NCI-H2029 treated with DMSO at 0.1 percent for 48 hours (cell line): ENCODE results near the gene PRRC2B.

Experiments used
- DNase-seq: peaks from one replicate; lab custom pipeline; 2025; lab: John Stamatoyannopoulos, UW

PRRC2B gene

DNA sequence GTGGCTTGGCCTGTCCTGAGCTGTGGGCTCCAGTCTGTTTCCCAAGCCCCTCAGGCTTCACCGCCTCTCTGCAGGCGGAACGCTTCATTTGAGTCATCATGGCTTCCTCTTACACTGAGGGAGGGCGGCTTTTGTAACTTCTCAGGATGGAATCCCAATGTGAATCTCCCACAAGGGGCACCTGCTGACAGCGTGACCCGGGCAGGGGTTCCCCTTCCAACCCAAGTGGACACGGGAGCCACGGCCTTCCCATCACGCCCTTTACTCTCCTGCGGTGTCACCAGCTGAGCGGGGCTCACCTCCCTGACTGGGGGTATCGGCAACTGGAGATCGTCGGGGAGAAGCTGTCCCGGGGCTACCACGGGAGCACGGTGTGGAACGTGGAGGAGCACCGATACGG lies 124.7 kb downstream of the PRRC2B start:
- no peak for DNase-seq

DNA sequence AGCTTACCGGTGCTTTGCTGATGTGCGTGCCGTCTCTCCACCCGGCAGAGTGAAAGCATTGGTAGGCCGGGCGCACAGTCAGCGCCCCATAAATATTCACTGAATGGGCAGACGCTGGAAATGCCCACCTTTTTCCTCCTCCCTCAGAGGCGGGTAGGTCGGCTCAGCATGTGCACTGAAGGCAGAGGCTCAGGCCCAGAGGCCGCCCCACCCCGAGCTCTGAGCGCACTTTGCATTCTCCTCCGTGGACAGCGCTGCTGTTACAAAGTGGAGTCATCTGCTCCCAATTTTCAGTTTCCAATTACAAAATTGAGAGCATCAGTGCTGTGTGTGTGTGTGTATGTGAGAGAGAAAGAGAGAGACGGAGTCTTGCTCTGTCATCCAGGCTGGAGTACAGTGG lies 126.6 kb downstream of the PRRC2B start:
- no peak for DNase-seq

DNA sequence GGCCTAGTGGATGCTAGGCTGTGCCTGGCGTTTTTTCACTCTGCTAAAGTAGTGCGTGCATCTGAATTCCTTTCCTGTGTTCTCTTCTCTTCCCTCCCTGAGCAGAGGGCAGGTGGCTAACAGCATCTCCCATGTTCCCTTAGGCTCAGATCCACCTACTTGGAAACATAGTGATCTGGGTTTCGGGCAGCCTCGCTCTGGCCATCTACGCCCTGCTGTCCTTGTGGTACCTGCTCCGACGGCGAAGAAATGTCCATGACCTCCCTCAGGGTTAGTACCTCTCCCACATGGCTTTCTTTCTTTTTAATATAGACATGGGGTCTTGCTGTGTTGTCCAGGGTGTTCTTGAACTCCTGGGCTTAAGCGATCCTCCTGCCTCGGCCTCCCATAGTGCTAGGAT lies 127.3 kb downstream of the PRRC2B start:
- no peak for DNase-seq

DNA sequence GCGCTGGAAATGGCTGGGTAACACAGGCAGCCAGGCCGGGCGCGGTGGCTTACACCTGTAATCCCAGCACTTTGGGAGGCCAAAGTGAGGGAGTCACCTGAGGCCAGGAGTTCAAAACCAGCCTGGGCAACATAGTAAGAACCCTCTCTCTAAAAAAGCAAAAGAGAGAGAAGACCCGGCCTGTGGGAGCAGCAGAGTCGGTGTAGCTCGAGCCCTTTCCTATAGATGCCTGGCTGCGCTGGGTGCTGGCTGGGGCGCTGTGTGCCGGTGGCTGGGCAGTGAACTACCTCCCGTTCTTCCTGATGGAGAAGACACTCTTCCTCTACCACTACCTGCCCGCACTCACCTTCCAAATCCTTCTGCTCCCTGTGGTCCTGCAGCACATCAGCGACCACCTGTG lies 127.9 kb downstream of the PRRC2B start:
- DNase-seq = no peak

DNA sequence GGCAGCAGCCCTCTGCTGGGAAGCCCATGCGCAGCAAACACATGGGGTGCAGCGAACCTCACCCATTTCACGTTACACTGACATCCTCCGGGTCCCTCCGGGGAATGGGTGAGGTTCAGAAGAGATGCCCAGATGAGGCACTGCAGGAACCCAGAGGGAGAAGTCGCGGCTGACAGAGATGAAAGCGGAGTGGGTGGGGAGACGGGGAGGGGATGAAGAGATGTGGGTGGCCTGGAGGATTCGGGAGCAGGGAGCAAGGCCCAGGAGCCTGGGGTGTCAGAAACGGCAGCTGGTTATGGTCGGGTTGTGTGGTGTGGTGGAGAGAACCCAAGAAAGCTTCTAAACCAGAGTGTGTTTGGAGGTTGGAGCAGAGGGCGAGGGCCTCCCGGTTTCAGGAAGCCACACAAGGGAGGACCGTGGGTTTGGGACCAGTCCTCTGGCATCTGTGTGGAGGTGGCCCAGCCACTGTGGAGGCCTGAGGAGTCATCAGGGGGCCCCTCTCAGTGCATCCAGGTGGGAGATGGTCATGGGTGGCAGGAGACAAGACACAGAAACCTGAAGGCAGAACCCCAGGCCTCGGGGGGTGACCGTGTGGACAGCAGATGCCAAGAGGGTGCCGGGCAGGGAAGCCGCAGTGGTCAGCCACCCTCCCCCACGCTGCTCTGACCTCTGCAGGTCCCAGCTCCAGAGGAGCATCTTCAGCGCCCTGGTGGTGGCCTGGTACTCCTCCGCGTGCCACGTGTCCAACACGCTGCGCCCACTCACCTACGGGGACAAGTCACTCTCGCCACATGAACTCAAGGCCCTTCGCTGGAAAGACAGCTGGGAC lies 128.6 kb downstream of the PRRC2B start:
- no peak for DNase-seq

DNA sequence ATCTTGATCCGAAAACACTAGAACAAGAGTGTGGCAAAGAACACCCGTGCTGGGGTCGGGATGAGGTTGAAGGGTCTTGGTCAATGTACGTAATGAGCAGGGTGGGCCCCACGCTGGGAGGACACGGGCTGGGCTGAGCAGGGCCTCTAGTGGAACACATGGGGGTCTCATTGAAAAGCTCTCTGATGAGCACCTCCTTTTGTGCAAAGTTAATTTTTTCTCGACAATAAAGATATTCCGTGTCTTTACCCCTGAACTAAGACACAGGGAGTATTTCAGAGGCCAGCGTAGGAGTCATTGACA lies 129.2 kb downstream of the PRRC2B start:
- DNase-seq = no peak

DNA sequence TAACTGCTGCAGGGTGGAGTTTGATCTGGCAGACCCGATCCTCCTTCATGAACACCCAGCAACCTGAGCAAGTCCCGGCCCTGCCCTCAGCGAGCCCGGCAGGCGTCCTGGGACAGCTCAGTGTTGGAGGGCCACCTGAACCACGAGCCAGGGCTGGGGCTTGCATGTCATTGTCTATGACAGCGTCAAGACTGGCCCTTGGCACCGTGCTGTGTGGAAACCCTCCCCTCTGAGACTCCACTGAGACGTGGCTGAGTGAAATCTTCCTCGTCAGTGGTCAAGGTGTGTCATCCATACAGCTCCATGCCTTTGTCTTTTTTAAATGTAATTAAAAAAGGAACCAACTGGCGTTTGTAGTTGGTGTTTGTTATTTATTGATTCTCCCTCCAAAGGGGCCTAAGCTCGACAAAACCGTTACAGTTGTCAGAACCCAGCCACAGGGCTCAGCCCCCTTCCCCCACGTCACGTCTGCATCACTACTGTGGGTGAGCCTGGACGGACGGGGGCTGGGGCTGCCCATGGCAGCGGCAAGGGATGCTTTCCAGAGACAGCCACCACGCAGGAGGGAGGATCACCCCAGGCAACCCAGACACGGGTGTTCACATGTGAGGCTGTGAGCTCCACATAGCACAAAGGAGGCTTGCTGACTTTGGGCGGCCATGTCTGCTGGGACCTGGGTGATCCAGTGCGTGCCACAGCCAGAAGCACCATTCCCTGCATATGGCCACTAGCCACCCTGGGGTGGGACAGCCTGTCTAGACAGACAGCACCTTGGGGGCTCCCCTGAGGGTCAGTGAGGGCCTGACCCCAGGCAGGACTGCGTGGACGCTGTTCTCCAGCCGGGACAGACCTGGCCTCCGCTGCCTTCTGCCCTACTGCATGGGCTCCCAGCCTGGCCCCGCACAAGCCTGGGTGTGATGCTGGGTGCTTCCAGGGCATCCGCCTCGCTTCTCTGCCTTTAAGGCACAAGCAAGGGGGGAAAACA lies 129.9 kb downstream of the PRRC2B start:
- no peak for DNase-seq

DNA sequence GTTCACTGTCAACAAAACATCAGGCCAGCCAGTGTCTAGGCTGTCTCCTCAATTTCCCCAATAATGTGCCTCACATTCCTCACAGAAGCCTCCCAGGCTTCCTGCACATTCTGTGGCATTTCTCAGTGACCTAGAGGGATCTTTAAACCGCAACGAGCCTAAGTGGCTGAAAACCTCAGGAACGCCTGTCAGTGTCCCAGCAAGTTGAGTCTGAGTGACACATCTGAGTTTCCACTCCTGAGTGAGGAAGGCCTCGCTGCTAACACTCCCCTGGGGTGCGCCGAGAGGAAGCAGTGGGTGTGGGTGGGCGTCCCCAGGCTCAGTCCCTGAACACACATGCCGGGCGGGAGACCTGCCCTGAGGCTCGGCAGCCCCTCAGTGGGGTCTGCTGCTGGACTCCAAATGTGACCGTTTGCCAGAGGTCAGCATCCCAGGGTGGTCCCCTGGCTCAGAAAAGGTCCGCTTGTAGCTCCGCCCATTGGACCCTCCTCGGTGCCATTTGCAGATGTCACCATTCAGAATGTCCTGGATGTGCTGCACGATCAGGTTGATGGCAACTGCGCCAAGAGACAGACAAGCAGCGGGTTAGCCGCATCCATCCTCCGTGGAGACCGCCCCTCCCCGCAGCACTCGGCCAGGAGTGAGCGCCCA lies 130.9 kb downstream of the PRRC2B start:
- DNase-seq = no peak

DNA sequence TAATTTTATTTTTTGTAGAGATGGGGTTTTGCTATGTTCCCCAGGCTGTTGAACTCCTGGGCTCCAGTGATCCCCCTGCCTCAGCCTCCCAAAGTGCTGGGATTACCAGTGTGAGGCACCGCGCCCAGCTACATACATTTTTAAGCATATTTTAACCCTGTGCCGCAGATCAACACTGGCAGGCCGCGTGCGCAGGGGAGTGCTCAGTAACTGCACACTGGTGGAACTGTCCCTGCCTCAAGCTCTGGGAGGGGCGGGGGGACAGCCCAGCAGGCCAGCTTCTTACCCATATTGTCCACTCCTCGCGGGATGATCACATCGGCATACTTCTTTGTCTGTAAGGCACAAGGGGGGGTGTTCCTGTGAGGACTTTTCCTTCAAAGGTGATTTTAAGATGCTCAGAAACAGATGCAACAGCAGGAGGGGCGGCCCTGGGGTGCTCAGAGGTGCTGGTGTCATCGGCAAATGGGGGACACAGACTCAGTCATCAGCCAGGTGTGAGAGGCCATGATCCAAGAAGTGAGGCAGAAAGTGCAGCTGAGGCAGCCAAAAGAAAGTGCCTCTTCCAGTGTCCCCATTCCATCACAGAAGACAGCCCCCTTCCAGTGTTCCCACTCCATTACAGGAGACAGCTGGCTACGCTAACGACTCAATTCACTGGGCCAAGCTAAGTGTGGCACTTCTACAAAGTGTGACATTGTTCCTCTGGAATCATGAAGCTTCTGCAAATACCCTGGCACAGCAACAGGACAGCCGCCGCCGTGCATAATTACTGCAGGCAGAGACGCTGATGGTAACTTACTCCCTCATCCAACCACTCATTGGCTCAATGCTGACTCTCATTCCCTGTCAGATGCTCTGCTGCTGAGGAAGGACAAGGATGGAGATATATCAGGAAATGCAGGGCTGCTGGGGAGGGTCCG lies 132.0 kb downstream of the PRRC2B start:
- DNase-seq = no peak

DNA sequence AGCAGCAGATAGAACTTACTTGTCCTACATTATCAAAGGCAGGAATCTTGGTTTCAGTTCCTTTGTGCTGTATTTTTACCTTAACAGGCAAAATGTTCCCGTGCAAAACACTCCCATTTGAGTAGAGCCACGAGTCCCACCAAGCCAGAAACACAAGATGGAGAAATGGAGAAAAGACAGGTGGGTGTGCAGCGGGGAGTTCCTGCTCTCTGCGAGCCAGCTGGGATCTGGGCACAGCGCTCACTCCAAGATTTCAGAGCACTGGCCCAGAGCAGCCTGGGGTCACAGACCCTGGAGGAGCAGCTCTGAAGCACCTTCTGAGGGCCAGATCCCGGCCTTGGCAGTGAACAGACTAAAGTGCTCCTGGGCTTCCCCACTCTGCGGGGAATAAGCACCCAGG lies 134.3 kb downstream of the PRRC2B start:
- no peak for DNase-seq

DNA sequence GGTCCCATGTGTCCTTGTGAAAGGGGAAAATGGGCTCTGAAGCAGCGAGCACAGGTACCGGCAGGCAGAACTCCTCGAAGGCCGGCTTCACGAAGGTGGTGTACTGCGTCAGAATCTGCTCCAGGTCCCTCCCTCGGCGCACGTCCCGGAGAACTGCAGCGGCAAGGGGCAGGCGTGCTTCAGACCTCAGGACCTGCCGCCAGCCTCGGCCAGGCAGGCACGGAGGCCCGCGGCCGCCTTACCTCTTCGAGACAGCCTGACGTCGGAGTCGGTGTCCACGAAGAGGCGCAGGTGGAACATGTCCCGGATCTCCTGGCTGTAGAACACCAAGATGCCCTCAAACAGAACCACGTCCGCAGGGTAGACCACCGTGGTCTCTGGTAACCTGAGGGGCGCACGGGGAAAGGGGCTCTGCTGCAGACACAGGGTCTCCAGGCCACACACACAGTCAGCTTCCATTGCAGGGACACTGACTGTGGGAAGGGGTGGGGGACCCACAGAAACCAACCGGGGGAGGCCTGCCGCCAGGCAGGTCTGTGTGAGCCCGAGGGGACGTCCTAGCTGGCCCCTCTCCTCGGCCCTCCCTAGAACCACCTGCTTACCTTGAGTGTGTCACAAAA lies 135.1 kb downstream of the PRRC2B start:
- no peak for DNase-seq

DNA sequence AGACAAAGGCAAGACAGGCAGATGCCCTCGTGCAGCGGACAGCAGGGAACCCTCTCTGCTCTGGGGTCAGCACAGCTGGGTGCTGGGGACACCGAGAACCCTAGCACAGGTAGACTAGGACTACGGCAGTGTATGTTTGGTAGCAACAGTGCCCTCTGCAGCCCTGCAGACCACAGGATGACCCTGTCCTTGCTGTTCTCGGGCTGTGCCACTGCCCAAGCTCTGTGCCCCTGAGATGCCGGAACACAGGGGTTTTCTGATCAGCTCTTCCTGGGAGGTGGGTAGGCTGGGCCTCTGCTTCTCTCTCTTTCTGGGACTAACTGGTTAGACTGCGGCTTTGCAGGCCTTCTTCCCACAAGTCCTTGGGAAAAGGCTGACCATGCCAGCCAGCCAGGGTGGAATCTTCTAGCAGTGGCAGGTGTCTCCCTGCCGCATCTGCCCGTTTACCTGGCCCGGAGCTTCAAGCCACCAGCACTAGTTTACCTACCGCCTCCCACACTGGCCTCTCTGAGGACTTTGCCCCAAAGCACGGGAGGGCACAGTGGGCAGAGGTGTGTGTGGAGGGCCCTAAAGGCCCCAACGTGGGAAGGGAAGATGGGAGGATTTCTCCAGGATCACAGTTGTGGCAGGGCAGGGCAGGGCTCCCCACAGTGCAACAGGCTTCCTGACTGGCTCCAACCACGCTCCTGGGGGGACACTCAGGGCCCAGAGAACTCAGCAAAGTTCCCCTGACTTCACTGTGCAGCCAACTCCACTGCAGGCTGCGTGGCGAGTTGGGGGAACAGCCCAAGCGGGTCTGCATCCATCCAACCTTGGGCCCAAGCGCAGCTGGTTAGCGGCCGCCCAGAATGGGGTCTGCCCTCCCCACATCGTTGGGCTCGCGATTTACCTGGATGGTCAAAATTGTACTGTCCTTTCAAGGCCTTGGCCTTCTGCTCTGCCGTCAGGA lies 136.0 kb downstream of the PRRC2B start:
- DNase-seq = no peak

DNA sequence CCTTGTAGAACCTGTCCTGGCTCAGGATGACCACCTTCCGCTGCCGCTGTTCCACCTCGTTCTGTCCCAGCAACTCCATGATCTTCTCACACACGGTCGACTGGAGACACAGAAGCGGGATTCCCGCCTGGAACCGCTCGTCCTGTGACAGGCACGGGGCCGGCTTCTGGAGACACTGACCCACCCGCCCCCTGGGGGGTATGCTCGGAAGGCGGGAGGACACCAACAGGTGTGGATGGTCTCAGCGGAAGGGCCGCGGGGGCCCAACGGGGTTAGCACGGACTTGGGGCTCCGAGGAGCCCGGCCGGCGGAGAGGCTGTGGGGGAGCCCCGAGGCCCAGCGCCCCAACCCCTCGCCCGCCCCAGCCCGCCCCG lies 136.6 kb downstream of the PRRC2B start:
- no peak for DNase-seq

DNA sequence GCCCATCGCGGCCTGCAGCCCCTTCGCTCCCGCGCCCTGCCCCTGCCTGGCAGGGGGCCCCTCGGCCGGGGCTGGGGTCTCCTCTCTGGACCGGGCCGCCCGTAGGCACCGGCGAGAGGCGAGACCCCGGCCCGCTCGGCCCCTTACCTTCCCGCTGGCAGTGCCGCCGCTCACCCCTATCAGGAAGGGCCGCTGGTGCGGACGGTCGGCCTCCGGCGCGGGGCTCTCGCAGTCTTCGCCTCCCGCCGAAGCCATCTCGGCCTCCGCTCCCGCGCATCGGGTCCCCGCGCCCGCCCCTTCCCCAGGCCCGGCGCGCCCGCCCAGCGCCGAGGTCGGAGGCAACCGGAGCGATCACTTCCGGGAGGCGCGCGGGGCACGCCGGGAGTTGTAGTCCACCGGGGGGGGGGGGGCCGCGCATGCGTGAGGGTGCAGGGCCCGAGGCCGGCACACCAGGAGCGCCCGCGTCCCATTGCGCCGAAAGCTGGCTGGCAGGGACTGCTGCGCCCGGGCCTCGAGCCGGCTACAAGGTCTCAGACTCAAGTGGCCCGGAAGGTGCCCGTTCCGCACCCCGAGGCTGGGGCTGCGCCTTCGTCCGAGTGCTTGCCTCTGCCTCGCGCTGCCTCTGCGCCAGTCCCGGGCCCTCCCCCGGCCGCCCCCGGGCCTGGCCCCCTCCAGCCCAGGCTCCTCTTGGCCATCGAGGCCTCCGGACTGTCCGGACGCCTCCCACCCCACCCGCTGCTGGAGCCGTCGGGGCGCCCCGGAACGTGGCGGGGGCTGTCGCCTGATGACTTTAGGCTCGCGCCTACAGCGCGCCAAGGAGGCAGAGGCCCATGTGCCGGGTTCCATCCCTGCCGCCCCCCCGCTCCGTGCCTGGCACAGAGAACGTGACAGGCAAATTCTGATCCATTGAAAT lies 137.3 kb downstream of the PRRC2B start, which contains the start of gene UCK1:
Gene UCK1 (minus strand): TSS at position 344 of the 913 bp plus-strand sequence. CDS start 89 bp downstream, at position 255.
- DNase-seq = peak; percentile 54

DNA sequence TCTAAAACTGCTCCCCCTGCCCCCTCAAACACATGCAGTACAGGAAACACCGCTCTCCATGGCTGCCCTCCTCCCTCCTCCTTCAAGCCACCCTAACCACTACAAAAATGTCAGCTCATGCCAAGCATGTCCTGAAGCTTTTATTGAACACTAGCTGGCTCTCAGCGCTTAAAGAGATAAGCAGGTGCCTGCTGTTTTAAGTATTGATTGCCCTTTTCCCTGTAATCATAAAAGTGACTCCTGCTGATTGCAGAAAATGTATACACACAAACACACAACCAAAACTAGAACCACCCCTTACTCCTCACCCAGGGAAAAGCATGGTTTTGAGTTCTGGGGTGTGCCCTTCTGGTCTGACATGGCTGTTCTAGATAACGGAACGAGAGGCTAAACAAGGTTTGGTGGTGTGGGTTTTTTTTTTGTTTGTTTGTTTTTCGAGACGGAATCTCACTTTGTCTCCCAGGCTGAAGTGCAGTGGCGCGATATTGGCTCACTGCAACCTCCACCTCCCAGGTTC lies 140.9 kb downstream of the PRRC2B start:
- no peak for DNase-seq

DNA sequence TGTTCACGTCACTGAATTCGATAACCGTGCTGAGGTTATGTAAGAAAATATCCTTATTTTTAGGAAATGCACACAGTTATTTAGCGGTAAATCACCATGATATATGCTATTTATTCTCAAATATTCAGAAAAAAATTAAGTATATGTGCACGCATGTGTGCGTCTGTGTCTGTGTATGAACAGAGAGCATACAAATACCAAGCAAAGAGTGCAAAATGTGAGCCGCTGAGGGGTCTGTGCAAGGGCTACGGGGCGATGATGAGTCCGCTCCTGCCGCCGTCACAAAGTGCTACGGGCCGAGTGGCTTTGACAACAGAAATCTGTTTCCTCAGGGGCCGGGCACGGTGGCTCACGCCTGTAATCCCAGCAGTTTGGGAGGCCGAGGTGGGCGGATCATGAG lies 144.1 kb downstream of the PRRC2B start:
- no peak for DNase-seq

DNA sequence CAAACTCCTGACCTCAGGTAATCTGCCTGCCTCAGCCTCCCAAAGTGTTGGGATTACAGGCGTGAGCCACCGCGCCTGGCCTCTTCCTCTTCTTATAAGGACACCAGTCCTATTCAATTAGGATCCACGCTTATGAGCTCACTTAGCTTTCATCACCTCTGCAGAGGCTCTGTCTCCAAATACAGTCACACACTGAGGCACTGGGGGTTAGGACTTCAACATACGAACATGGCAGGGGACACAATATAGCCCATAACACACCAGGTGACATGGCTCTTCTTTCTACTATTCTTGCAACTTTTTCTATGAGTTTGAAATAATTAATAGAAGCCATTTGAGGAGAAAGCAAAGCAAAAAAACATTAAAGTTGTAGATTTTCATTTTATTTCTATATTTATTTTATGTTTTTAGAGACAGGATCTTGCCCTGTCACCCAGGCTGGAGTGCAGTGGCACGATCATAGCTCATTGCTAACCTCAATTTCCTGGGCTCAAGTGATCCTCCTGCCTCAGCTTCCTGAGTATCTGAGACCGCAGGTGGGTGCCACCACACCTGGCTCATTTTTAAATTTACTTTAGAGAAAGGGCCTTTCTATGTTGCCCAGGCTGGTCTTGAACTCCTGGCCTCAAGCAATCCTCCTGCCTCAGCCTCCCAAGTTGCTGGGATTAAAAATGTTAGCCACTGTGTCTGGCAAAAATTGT lies 145.5 kb downstream of the PRRC2B start:
- no peak for DNase-seq

DNA sequence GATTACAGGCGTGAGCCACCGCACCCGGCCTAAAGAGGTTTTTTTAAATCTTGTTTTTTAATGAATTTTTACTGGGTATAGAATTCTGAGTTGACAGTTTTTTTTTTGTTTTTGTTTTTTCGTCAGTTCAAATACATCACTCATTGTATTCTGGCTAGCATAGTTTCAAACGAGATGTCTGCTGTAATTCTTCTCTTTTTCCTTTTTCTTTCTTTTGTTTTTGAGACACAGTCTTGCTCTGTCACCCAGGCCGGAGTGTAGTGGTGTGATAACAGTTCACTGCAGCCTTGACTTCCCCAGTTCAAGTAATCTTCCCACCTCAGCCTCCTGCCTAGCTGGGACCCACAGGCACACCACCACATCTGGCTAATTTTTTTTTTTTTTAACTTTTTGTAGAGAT lies 149.3 kb downstream of the PRRC2B start:
- no peak for DNase-seq
